Measurements from ENCODE around the gene KLHDC7A. TPM values are rescaled to one million over a fixed set of nuclear protein-coding genes. Genes with fewer than 3 reads are reported as not detected.

KLHDC7A gene
- total RNA-seq, 6 experiments from 2014 or later: 2.3 to 9.2 (median 6.9) TPM

- TF ChIP-seq POLR2A (IDR thresholded peaks at IDR 0.05) (no peak), CTCF (IDR thresholded peaks at IDR 0.05) (no peak)
- 41% methylated on average over 3 of the region's 3 CpGs for WGBS (ENCODE audit: insufficient coverage, low coverage, low lambda C conversion rate, missing lambda C conversion rate)
- H3K36me3 ChIP-seq: no peaks in the 10 kb centered on the region
These were observed 52.5 kb downstream of the KLHDC7A start for GRCh38 chr1:18533259-18533658.

GRCh38 chr1:18534810-18535205 is 54.1 kb downstream of the KLHDC7A start:
- intact Hi-C loops (cut with DNase I): no loop called here
- Histone ChIP-seq H3K4me3 (no peak overlapping the region), H3K27ac (no peak overlapping the region), H3K27me3 (no peaks in the 10 kb centered on the region), H3K36me3 (no peaks in the 10 kb centered on the region), H3K4me1 (no peaks in the 10 kb centered on the region), H3K9me3 (no peaks in the 10 kb centered on the region)
- ATAC-seq: no peak
- TF ChIP-seq CTCF (IDR thresholded peaks at IDR 0.05): no peak
- TF ChIP-seq POLR2A (IDR thresholded peaks at IDR 0.05): no peak
- DNase-seq: no peak
- 58% methylated on average over 5 of the region's 6 CpGs for WGBS (ENCODE audit: insufficient coverage, low coverage, low lambda C conversion rate, missing lambda C conversion rate)

More at GRCh38 chr1:18533259-18533658, 52.5 kb downstream of the KLHDC7A start:
- H3K4me1 ChIP-seq: no peaks in the 10 kb centered on the region
- no peak for ATAC-seq
- H3K27me3 ChIP-seq: no peaks in the 10 kb centered on the region
- H3K4me3 ChIP-seq: no peak overlapping the region
- no peak overlapping the region for H3K27ac ChIP-seq
- DNase-seq: no peak
- no peaks in the 10 kb centered on the region for H3K9me3 ChIP-seq
- intact Hi-C loops (cut with DNase I): no loop called here

Small RNAs within 50 kb of the gene (small RNA-seq; reads per million reads assigned to genes)
- gene DYNLL1P3: 0 reads per million in 2 experiments

Other genes starting within 250 kb of the KLHDC7A start
- not detected for gene PAX7, start 149.9 kb downstream of the KLHDC7A start, total RNA-seq

All from right lobe of liver (tissue), 6 donors.